Stomach (tissue), 9 donors: ENCODE data around the gene CDHR3. TPM values are rescaled to one million over a fixed set of nuclear protein-coding genes. Genes with fewer than 3 reads are reported as not detected.

Source experiments
- DNase-seq, 2 donors: peaks; one replicate each; pipeline versions ENCODE4 v3.0.0 to v3.0.0-alpha.2; 2013 to 2019
- H3K27ac ChIP-seq, 5 donors: fragments of 200-600 bp in 4 of 5; sonication (generic) in 4 of 5; one replicate each; pipeline ENCODE4 v1.5.1; 2013 to 2019; ENCODE audit warnings: mild to moderate bottlenecking in 1 of 5, moderate library complexity in 1 of 5
- H3K27me3 ChIP-seq, 3 donors: fragments of 200-600 bp; sonication (generic); one replicate each; pipeline ENCODE4 v1.5.1; 2017 to 2019; ENCODE audit warnings: mixed run types in 1 of 3
- H3K36me3 ChIP-seq, 4 donors: fragments of 200-600 bp; sonication (generic); 1 replicate in 3 of 4; 2 replicates in 1 of 4; pipeline ENCODE4 v1.5.1; 2016 to 2019
- H3K4me1 ChIP-seq, 4 donors: fragments of 200-600 bp; sonication (generic); one replicate each; pipeline ENCODE4 v1.5.1; 2016 to 2019
- H3K4me3 ChIP-seq, 4 donors: fragments of 200-600 bp; sonication (generic) in 3 of 4; one replicate each; pipeline ENCODE4 v1.5.1; 2016 to 2019; ENCODE audit warnings: mild to moderate bottlenecking in 1 of 4
- H3K9me3 ChIP-seq, 4 donors: fragments of 200-600 bp; sonication (generic); one replicate each; pipeline ENCODE4 v1.5.1; 2016 to 2019
- EP300 ChIP-seq: sonication (generic); formaldehyde crosslinking; IDR thresholded peaks from one replicate; pipeline ENCODE4 v1.6.1; 2017; ENCODE audit warnings: antibody characterized with exemption
- POLR2A ChIP-seq, 4 donors: fragments of 450-650 bp; IDR thresholded peaks; one replicate each; pipeline ENCODE4 v1.6.1; 2016; ENCODE audit warnings: antibody characterized with exemption in 4 of 4, control low read depth in 2 of 4, mild to moderate bottlenecking in 1 of 4, moderate library complexity in 1 of 4
- POLR2AphosphoS5 ChIP-seq, 3 donors: sonication (generic); formaldehyde crosslinking; IDR thresholded peaks; one replicate each; pipeline ENCODE4 v1.6.1; 2016; ENCODE audit warnings: antibody characterized with exemption in 3 of 3
- WGBS, 5 donors: extraction: QIAGEN DNeasy Blood & Tissue Kit in 3 of 5; methylation state at CpG; one replicate each; pipeline versions ENCODE4 v1.1.5 to v1.1.7; 2013 to 2018; 5-methylcytosine and 5-hydroxymethylcytosine counted together
- intact Hi-C: fragments of 100-400 bp; cut with DNase I; formaldehyde crosslinking; loops from one replicate; pipeline ENCODE4 v1.15.1; 2023; ENCODE audit warnings: low total_unique reads
- polyA plus RNA-seq, 3 donors: library from polyadenylated mRNA; stranded (reverse); fragments of 200-250 nt; gene quantifications; one replicate each; pipeline ENCODE4 v1.2.3, GENCODE V29; 2013
- total RNA-seq, 5 donors: library from RNA; depleted of rRNA; stranded (reverse); fragments of >200 nt; gene quantifications; one replicate each; pipeline versions ENCODE4 v1.1.0 to v1.2.3, GENCODE V29; 2014 to 2016
- TF ChIP-seq, protein P1 (sequence below), 7 experiments: fragments of 450-650 bp in 4 of 7; fragments of 200-600 bp in 3 of 7; sonication (generic) in 3 of 7; IDR thresholded peaks; one replicate each; pipeline ENCODE4 v1.5.1; 2016 to 2019; ENCODE audit warnings: antibody characterized with exemption in 7 of 7, control low read depth in 2 of 7, mild to moderate bottlenecking in 1 of 7
- donor health status: healthy with polysubstance abuse.
- donor health status: Bipolar disorder and iron deficiency.
- donor health status: healthy.

CDHR3 gene
- total and polyA plus RNA-seq, 8 donors: 1.2 to 62.5 (median 10.6) TPM

GRCh38 chr7:106009503-106010226 lies 46.6 kb downstream of the CDHR3 start:
- no peaks in the 10 kb centered on the region for H3K36me3 ChIP-seq
- H3K9me3 ChIP-seq: peaks cover 0 to 22% (median 4%) of the 10 kb centered on the region in 4 donors
- DNase-seq: peak; percentile 90 to 96
- 8 to 13% (median 11%) methylated on average over 16 to 29 of the region's 29 CpGs for WGBS, 5 donors
- intact Hi-C loops: loop anchor here (10.0 kb wide), 2 partner anchors 75 to 255 kb away; no protein-coding TSS in a partner anchor
- H3K4me3 ChIP-seq: peak overlapping the region in 1 of 4 donors; percentile 3
- H3K27ac ChIP-seq: peak overlapping the region; percentile 14 to 74 (median 37)
- H3K27me3 ChIP-seq: no peaks in the 10 kb centered on the region
- TF ChIP-seq POLR2A (IDR thresholded peaks at IDR 0.05): no peak
- TF ChIP-seq, protein P1, sequence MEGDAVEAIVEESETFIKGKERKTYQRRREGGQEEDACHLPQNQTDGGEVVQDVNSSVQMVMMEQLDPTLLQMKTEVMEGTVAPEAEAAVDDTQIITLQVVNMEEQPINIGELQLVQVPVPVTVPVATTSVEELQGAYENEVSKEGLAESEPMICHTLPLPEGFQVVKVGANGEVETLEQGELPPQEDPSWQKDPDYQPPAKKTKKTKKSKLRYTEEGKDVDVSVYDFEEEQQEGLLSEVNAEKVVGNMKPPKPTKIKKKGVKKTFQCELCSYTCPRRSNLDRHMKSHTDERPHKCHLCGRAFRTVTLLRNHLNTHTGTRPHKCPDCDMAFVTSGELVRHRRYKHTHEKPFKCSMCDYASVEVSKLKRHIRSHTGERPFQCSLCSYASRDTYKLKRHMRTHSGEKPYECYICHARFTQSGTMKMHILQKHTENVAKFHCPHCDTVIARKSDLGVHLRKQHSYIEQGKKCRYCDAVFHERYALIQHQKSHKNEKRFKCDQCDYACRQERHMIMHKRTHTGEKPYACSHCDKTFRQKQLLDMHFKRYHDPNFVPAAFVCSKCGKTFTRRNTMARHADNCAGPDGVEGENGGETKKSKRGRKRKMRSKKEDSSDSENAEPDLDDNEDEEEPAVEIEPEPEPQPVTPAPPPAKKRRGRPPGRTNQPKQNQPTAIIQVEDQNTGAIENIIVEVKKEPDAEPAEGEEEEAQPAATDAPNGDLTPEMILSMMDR (IDR thresholded peaks at IDR 0.05): peak in 6 of 7 experiments; percentile 84 to 99 (median 95)
- TF ChIP-seq POLR2AphosphoS5 (IDR thresholded peaks at IDR 0.05): peak; percentile 13 to 78 (median 24)
- no peak for TF ChIP-seq EP300
- H3K4me1 ChIP-seq: peaks cover 10 to 41% (median 24%) of the 10 kb centered on the region in 4 donors

GRCh38 chr7:106010331-106010730 lies 47.3 kb downstream of the CDHR3 start:
- 70 to 92% (median 79%) methylated on average over 3 of the region's 3 CpGs for WGBS, 5 donors
- no peak for DNase-seq
- intact Hi-C loops: loop anchor here (10.0 kb wide), 2 partner anchors 76 to 256 kb away; no protein-coding TSS in a partner anchor
- Histone ChIP-seq H3K4me3 (no peak overlapping the region), H3K9me3 (peaks cover 0 to 22% (median 4%) of the 10 kb centered on the region in 4 donors), H3K27ac (peak overlapping the region in 2 of 5 donors; percentile 66 to 74), H3K4me1 (peaks cover 10 to 42% (median 25%) of the 10 kb centered on the region in 4 donors), H3K36me3 (no peaks in the 10 kb centered on the region), H3K27me3 (no peaks in the 10 kb centered on the region)
- no peak for TF ChIP-seq POLR2AphosphoS5 (IDR thresholded peaks at IDR 0.05)
- no peak for TF ChIP-seq EP300
- TF ChIP-seq, protein P1 (IDR thresholded peaks at IDR 0.05): no peak
- no peak for TF ChIP-seq POLR2A (IDR thresholded peaks at IDR 0.05)

DNA sequence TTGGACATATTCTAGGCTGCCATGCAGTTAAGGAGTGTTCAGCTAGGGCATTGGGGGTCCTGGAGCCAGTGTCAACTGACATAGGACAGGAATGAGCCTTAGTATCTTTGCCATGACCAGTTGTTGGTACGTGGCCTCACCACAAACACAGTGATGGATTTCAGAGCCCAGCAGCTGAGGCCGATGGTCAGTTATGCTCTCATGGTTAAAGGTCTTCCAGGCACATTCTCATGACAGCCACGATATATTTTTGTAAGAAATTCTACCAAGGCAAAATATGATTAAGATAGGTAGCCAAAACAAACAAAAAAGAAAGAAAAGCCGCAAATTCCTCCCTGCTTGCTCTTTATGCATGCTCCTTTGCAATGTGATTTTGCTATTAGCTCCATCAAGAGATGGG lies 47.8 kb downstream of the CDHR3 start:
- Histone ChIP-seq H3K9me3 (peaks cover 0 to 19% (median 4%) of the 10 kb centered on the region in 4 donors), H3K27ac (no peak overlapping the region), H3K27me3 (no peaks in the 10 kb centered on the region), H3K4me1 (peaks cover 10 to 47% (median 27%) of the 10 kb centered on the region in 4 donors), H3K4me3 (no peak overlapping the region), H3K36me3 (no peaks in the 10 kb centered on the region)
- intact Hi-C loops: loop anchor here (10.0 kb wide), 2 partner anchors 76 to 256 kb away; no protein-coding TSS in a partner anchor
- WGBS, 5 donors: 90 to 93% (median 91%) methylated on average over 4 of the region's 4 CpGs
- TF ChIP-seq POLR2AphosphoS5 (IDR thresholded peaks at IDR 0.05): no peak
- TF ChIP-seq, protein P1 (IDR thresholded peaks at IDR 0.05): no peak
- no peak for TF ChIP-seq POLR2A (IDR thresholded peaks at IDR 0.05)
- no peak for TF ChIP-seq EP300
- no peak for DNase-seq

- Histone ChIP-seq H3K4me3 (no peak overlapping the region), H3K36me3 (no peaks in the 10 kb centered on the region), H3K4me1 (peaks cover 10 to 53% (median 30%) of the 10 kb centered on the region in 4 donors), H3K9me3 (peaks cover 0 to 6% (median under 1%) of the 10 kb centered on the region in 4 donors), H3K27me3 (no peaks in the 10 kb centered on the region), H3K27ac (peak overlapping the region in 2 of 5 donors; percentile 15 to 33)
- TF ChIP-seq POLR2A (IDR thresholded peaks at IDR 0.05): no peak
- peak in 2 of 3 donors; percentile 52 to 55 for TF ChIP-seq POLR2AphosphoS5 (IDR thresholded peaks at IDR 0.05)
- WGBS, 5 donors: 64 to 76% (median 70%) methylated on average over 5 of the region's 5 CpGs
- no peak for DNase-seq
- intact Hi-C loops: loop anchor here (10.0 kb wide), 2 partner anchors 77 to 257 kb away; no protein-coding TSS in a partner anchor
These were observed 49.1 kb downstream of the CDHR3 start for GRCh38 chr7:106012184-106012583.
